ENCODE data around the gene HOXA9.
A peak's percentile ranks its signal among the peaks of the same experiment; 100 is the strongest.

HOXA9 gene

DNA sequence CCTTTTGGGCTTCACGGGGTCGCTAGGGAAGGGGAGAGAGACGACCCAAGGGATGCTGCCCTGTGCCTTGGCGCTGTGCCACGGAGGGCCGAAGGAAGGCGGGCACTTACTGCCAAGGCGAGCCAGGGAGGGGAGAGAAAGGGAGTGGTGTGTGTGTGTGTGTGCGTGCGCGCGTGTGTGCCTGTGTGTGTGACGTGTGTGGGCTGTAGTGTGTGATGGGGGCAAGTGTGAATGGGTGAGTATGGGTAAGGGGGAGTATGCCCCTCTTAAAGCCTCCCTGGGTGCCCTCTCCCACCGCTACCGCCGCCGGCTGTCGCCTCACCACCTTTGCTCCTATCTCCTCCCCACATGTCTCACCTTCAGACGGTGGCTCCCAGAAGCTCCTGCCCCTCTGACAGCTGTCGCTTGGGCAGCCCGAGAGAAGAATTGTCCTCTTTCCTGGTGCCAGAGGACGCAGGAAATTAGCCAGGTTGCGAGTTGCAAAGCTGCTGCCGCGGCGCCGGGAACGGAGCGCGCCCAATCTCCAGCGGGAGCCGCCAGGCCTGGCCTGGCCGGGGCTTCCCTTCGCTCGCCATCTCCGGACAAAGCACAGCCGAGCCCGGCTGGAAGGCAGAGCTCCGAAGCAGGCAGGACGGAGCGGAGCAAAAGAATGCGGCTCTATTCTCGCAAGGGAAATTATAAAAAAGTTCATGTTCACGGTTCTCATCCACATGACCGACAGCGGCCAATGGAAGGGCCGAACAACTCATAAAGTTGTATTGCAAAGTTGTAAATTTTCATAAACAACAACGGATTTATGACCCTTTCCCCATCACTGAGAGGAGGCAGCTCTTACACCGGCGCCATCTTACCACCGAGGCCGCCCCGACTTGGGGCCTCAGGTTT, 13.2 kb downstream of the HOXA9 start, which contains the start of gene HOXA3:
TSS of gene HOXA3 (minus strand) at position 653 of the 885 bp plus-strand sequence. CDS start 41,943 bp downstream, outside the sequence.
- DNase-seq: no peak

- DNase-seq: no peak
Measured at GRCh38 chr7:27151341-27151930, 13.9 kb downstream of the HOXA9 start.

DNA sequence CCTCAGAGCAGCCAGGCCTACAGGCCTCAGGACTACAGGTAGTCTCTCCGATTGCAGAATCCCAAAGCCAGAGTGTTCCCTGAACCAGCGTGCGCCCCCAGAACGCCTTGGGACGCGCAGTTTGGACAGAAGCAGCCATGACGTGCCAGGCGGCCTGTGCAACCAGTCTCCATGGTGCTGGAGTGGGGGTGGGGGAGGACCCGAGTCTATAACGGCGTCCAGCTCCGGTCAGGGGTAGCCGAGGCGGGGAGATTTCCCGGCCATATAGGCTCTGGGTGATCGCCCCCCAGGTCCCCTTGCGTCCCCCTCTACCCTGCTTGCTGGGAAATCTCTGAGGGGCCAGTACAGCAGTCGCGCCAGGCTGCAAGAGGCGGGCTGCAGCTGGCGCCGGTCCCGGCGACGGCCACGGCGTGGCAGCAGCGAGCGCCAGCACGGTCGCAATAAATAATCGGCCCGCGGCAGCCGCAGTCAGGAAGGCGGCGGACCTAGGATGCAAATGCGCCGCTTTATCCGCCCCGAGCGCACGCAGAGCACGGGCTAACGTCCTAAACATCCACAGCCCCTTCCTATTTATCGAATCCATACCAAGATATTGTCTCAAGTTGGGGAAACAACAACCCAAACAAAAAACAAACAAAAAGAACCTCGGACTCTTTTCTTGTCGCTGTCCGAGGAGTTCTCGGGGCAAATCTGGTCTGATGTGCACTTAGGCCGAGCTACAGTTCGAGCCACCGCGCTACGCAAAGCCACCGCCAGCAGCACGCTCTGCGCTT, 14.6 kb downstream of the HOXA9 start:
- DNase-seq: peak in 3 of 4 experiments; percentile 36 to 52 (median 36)

DNA sequence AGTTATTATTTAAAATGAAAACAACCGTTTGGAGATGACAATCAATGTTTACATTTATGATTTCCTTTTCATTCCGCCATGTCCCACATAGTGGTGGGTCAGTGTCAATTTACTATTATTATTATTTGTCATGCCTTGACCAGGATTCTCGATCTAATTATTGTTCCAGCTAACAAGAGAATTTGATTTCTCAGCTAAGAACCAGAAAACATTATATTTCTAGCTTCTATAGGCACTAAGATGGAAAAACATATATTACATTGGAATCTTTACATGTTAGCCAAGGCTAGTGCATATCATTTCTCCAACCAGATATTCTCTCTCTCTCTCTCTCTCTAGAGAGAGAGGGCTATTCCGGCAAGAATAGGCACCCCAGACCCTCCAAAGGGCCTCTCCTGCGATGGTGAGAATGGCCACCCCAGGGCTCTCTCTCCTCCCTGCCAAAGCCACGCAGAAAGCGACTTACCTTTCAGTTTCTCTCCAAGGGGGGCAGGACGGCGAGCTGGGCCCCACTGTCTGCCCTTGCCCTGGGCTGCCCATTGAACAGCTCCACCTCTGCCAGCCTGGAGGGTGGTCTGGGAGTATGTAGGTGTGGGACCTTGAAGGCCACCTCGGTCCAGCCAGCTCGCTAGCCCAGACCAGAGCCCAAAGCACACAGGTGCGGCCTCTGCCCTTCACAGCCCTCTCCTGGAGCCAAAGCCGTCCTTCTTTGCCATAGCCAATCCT, 15.3 kb downstream of the HOXA9 start:
- DNase-seq: no peak

DNA sequence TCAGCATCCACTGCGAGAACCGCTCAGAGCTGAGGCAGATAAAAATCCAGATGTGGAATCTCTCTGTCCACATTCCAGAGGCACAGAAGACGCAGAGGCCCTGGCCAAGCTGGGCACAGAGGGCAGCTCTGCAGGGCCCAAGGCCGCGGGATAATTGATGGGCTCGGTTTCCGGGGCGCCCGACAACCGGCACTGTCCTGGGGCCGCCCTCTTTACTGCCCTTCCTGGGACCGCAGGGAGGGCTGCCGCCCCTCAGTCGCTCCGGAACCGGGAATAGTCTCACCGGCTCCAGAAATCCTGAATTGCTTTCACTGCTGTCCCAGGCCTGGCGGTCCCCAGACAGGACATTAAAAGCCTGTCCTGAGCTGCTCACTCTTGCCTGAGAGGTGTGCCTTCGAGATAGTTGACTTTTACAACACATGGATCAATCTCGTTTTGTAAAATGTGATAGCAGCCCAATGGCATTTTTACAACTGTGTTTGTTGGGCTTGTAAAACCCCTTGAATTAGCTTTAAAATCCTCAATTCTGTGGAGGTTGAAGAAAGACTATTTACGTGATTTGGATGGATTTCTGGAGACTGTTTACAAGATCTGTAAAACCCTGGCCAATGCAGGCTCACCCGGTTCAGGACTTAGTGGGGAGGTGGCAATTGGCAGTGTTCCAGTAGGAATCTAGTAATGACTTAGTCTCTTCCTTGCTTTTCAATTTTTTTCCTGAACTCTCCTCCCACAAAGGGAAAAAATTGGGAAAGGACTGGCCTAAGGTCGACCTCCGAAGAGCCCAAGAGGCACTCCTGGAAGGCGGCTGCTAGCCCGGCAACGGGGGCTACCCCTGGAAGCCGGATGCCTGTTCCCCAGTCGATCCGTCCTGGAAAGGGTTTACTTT, 16.3 kb downstream of the HOXA9 start:
- DNase-seq: no peak

DNA sequence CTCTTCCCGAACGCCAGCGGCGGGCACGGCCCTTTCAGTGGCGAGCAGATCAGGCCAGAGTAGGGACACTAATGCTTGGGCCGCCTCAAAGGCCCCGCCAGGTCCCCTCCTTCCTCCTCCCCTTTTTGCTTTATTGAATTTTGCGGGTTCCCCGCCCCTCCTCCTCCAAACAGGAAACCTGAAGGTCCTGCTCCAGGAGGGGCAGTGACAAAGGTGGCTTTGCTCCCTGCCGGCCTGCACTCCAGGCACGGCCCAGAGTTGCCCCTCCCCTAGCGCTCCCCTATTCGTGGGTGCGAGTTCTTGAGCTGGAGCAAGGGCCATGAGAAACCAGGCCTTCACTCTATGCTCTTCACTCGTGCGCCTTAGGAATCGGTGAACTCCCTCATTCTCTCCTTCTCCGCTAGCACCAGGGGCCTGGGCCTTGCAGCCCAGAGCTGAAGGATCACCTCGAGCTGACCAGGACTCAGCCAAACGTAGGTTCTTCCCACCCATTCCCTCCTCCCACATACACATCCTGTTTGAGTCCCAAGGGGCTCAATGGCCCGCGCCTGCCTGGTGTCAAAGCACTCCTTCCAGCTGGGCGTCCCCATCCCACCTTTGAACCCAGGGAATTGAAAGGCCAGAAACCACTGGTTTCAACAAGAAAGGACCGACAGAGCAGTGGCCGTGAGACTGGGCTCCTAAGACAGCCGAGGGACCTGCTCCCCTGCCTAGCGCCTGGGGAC, 17.1 kb downstream of the HOXA9 start:
- DNase-seq: no peak

DNA sequence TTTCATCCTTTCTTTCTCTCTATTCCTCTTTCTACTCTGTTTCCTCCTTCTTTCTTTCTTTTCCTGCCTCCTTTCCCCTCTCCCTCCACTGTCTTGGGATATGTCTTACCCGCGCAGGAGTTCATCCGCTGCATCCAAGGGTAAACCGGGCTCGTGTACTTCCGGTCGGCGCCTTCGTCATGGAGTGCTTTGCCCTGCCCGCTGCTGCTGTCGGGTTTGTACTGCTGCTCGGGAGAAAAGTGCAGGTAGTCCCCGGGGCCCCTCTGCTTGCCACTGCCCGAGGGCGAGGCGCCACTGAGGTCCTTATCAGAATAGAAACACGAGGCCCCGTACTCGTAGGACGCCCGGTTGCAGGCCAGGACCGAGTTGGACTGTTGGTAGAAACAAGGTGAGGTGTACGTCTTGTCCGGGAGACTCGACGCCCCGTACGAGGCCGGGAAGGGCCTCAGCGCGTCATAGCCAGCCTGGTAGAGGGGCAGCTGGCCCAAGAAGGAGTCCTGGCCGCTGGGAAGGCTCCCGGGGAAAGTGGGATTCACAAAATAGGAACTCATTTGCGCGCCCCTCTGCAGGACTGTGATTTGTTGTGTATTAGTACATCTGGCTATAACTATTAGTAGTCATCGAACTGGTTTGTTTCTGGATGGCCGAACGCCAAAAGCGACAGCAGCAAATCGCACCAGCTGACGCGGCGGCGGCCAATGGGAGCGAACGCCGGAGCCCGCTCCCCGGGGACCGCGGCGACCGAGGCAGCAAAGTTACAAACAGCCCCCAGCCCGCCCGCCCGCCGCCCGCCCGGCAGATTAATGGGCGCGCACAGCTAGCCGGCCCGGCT, 17.9 kb downstream of the HOXA9 start, which contains the start of gene HOXA6:
TSS of gene HOXA6 (minus strand) at position 576 of the 832 bp plus-strand sequence. CDS start at position 551, 25 bp downstream.
- DNase-seq: no peak

GRCh38 chr7:27146491-27147198, 18.7 kb downstream of the HOXA9 start:
- no peak for DNase-seq

DNA sequence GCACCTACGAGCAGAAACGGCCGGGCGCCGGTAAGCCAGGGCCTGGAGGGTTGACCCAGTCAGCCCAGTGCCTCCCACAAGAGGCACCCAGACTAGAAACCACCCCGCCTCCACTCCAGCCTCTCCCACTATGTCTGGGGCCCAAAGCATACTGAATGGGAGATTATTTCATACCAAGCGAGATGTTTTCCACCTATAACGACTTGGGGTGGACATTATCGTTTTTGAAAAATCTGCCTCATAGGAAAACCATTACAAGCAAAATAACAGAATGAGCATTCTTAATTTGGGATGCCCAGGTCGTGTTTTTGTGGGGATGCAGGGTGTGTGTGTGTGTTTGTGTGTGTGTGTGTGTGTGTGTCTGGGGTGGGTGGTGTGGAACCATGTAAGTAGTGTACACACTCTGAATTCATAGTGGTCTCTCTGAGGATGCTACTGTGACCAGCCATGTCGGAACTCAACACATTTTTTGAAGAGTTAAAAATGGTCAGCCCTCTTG, 19.4 kb downstream of the HOXA9 start:
- no peak for DNase-seq

GRCh38 chr7:27145165-27145913, 20.0 kb downstream of the HOXA9 start:
- no peak for DNase-seq

- DNase-seq: no peak
Measured at GRCh38 chr7:27144781-27145164, 20.6 kb downstream of the HOXA9 start.

- no peak for DNase-seq
Measured at GRCh38 chr7:27143950-27144780, 21.2 kb downstream of the HOXA9 start.

- DNase-seq: no peak
Measured at GRCh38 chr7:27143023-27143949, 22.1 kb downstream of the HOXA9 start, which contains the start of gene HOXA5. Gene HOXA5, minus strand, starts transcription at chr7:27143681. Its CDS starts 74 bp downstream, at chr7:27143607.

DNA sequence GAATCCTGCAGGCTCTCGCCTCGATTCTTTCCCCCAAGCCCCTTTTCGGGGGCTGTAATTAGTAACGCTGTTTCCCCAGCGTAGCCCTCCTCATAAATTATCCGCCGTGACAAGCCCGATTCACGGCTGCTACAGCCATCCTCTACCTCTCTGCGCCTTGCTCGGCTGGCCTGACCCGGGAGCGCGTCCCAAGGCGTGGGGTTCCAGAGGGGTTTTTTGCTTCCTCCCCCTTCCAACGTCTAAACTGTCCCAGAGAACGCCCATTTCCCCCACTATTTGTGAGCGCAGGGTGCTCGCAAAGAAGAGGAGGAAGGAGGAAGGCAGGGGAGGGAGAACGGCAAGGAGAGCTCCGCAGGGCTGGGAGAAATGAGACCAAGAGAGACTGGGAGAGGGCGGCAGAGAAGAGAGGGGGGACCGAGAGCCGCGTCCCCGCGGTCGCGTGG, 22.7 kb downstream of the HOXA9 start:
- DNase-seq: no peak

GRCh38 chr7:27141923-27142579, 23.3 kb downstream of the HOXA9 start:
- no peak for DNase-seq
